K562 (cell line): ENCODE results near the gene HCN1. TPM values are rescaled to one million over a fixed set of nuclear protein-coding genes. Genes with fewer than 3 reads are reported as not detected.

Experiments
- ATAC-seq: fragments of 200-7000 bp; cut with Tn5 transposase; 3 replicates; pipeline ENCODE4 v1.9.1; 2020; ENCODE audit warnings: moderate library complexity
- BruUV-seq: library from RNA; stranded (reverse); fragments of 400-500 nt; replicated peaks from 2 replicates; lab custom pipeline; 2021; lab: Mats Ljungman, UMichigan
- CTCF ChIA-PET: fragments of 300-600 bp; formaldehyde crosslinking; extraction: SDS; loops from one replicate; lab custom pipeline; 2021; ENCODE audit warnings: low intra/inter-chr PET ratio; lab: Yijun Ruan, JAX
- POLR2A ChIA-PET: fragments of 300-600, 350-650 bp; sonication (Branson Sonifier 250); formaldehyde crosslinking; extraction: SDS; loops from one replicate; lab custom pipeline; 2021; ENCODE audit warnings: antibody characterized with exemption, inconsistent platforms; lab: Yijun Ruan, JAX
- DNase-seq, 4 experiments: peaks; one replicate each; pipeline versions ENCODE4 v3.0.0 to v3.0.0-alpha.2; 2011 to 2018; ENCODE audit warnings: low spot score in 3 of 4, mixed read lengths in 3 of 4; ENCODE audit errors: extremely low read depth in 1 of 4
- FAIRE-seq: peaks from 2 replicates; lab custom pipeline; 2011; peaks lifted over from hg19 to GRCh38; lab: Jason Lieb, UNC
- H2AFZ ChIP-seq: 2 replicates; pipeline ENCODE4 v1.6.0; 2011; ENCODE audit warnings: low read depth, low read length, control low read depth, inconsistent platforms
- H3K27ac ChIP-seq: fragments of 200-600 bp; 3 replicates; pipeline ENCODE4 v1.8.0; 2011; ENCODE audit warnings: low read depth, mild to moderate bottlenecking, control low read depth, inconsistent platforms, low read length, moderate library complexity, mixed read lengths; ENCODE audit errors: extremely low read depth
- H3K27me3 ChIP-seq, 2 experiments: fragments of 300-600 bp in 1 of 2; 2 replicates in 1 of 2; 3 replicates in 1 of 2; pipeline versions ENCODE4 v1.6.0 to v1.8.0; 2011; ENCODE audit warnings: inconsistent platforms in 2 of 2, low read length in 2 of 2, mild to moderate bottlenecking in 1 of 2, mixed read lengths in 1 of 2, moderate library complexity in 1 of 2; ENCODE audit not compliant: control insufficient read depth in 2 of 2, insufficient read depth in 2 of 2
- H3K36me3 ChIP-seq: fragments of 300-600 bp; 3 replicates; pipeline ENCODE4 v1.8.0; 2011; ENCODE audit warnings: mild to moderate bottlenecking, low read length, inconsistent platforms; ENCODE audit not compliant: control insufficient read depth, insufficient read depth
- H3K4me1 ChIP-seq, 2 experiments: fragments of 200-600 bp in 1 of 2; replicated peaks in 1 of 2; 2 replicates in 1 of 2; 3 replicates in 1 of 2; pipeline versions ENCODE4 v1.5.1 to v1.8.0; 2011; ENCODE audit warnings: inconsistent platforms in 2 of 2, low read length in 2 of 2, mild to moderate bottlenecking in 1 of 2, mixed read lengths in 1 of 2, moderate library complexity in 1 of 2; ENCODE audit not compliant: control insufficient read depth in 2 of 2, insufficient read depth in 2 of 2
- H3K4me2 ChIP-seq: 2 replicates; pipeline ENCODE4 v1.6.1; 2011; ENCODE audit warnings: low read length, control low read depth, inconsistent platforms, mixed read lengths; ENCODE audit not compliant: insufficient read depth
- H3K4me3 ChIP-seq: fragments of 200-600 bp; sonication (generic), shearing (Covaris generic); 2 replicates; pipeline ENCODE4 v1.5.1; 2016; ENCODE audit warnings: control low read depth, inconsistent platforms
- H3K79me2 ChIP-seq: fragments of 200-600 bp; 3 replicates; pipeline ENCODE4 v1.8.0; 2011; ENCODE audit warnings: low read length, inconsistent platforms; ENCODE audit not compliant: control insufficient read depth, insufficient read depth
- H3K9ac ChIP-seq, 2 experiments: 2 replicates each; pipeline versions ENCODE4 v1.6.0 to v1.6.1; 2011; ENCODE audit warnings: low read depth in 2 of 2, low read length in 2 of 2, control low read depth in 1 of 2, inconsistent platforms in 1 of 2, mild to moderate bottlenecking in 1 of 2, mixed read lengths in 1 of 2; ENCODE audit not compliant: insufficient read depth in 1 of 2
- H3K9me1 ChIP-seq: one replicate; pipeline ENCODE4 v1.6.0; 2011; ENCODE audit warnings: inconsistent platforms, mild to moderate bottlenecking, low read length, moderate library complexity; ENCODE audit not compliant: control insufficient read depth, insufficient read depth
- H3K9me3 ChIP-seq: replicated peaks from 2 replicates; pipeline ENCODE4 v1.5.1; 2011; ENCODE audit warnings: low read depth, low read length, inconsistent platforms; ENCODE audit not compliant: control insufficient read depth, insufficient read depth
- H4K20me1 ChIP-seq: replicated peaks from 2 replicates; pipeline ENCODE4 v1.6.1; 2011; ENCODE audit warnings: low read length, inconsistent platforms, mixed read lengths; ENCODE audit not compliant: control insufficient read depth, insufficient read depth
- COPS2 ChIP-seq: fragments of 450-650 bp; conservative IDR thresholded peaks from 2 replicates; pipeline ENCODE4 v1.6.1; 2016; ENCODE audit warnings: mild to moderate bottlenecking, moderate library complexity
- CUX1 ChIP-seq: fragments of 200-800 bp; sonication (Bioruptor generic); IDR thresholded peaks from 2 replicates; pipeline ENCODE4 v1.6.1; 2016; ENCODE audit warnings: missing genetic modification characterization, missing compliant biosample characterization
- DDX20 ChIP-seq: fragments of 450-650 bp; IDR thresholded peaks from 2 replicates; pipeline ENCODE4 v1.6.1; 2016; ENCODE audit warnings: missing genetic modification characterization, low read depth, mild to moderate bottlenecking, missing compliant biosample characterization, moderate library complexity
- HCFC1 ChIP-seq: IDR thresholded peaks from 2 replicates; pipeline ENCODE4 v1.6.1; 2012; ENCODE audit warnings: low read depth, low read length, improper control_type of control experiment
- HDAC2 ChIP-seq: fragments of 450-650 bp; IDR thresholded peaks from 2 replicates; pipeline ENCODE4 v1.6.1; 2016; ENCODE audit warnings: mild to moderate bottlenecking
- HDGF ChIP-seq: fragments of 450-650 bp; IDR thresholded peaks from 2 replicates; pipeline ENCODE4 v1.6.1; 2016
- HIVEP1 ChIP-seq: fragments of 250-450 bp; sonication (Bioruptor Pico); IDR thresholded peaks from 2 replicates; pipeline ENCODE4 v1.4.0; 2020; ENCODE audit warnings: mild to moderate bottlenecking
- PATZ1 ChIP-seq: fragments of 250-450 bp; sonication (Bioruptor Pico); IDR thresholded peaks from 2 replicates; pipeline ENCODE4 v1.5.0; 2020; ENCODE audit warnings: mild to moderate bottlenecking, borderline replicate concordance
- PREB ChIP-seq: sonication (generic); formaldehyde crosslinking; IDR thresholded peaks from 2 replicates; pipeline ENCODE4 v1.8.1; 2023; ENCODE audit warnings: mild to moderate bottlenecking, missing genetic modification reagents
- ZBED1 ChIP-seq: IDR thresholded peaks from 2 replicates; pipeline ENCODE4 v1.6.1; 2014
- WGBS: fragments of 100-300 bp; shearing (Covaris generic); methylation state at CpG from one replicate; pipeline ENCODE4 v1.1.6; 2016; ENCODE audit warnings: low coverage, mixed read lengths; ENCODE audit not compliant: insufficient coverage; ENCODE audit errors: missing lambda C conversion rate; 5-methylcytosine and 5-hydroxymethylcytosine counted together
- in situ Hi-C: fragments of 300-500 bp; cut with MboI; formaldehyde crosslinking; loops from 4 replicates; pipeline ENCODE4 v1.15.0; 2018; ENCODE audit warnings: inconsistent platforms, mixed read lengths
- intact Hi-C: fragments of 100-400 bp; cut with micrococcal nuclease; formaldehyde crosslinking; loops from 2 replicates; pipeline ENCODE4 v1.14.2; 2022
- polyA plus RNA-seq, 8 experiments: library from polyadenylated mRNA; depleted of rRNA in 4 of 8; stranded (reverse) in 5 of 8; unstranded in 3 of 8; fragments of >200 nt; fragmentation: Nextera tagmentation in 2 of 8; fragmentation: Illumina TruSeq in 1 of 8; extraction: Ambion mirVana in 2 of 8; extraction: Trizol in 1 of 8; gene quantifications; 2 replicates each; pipeline versions ENCODE4 v1.2.1 to v1.2.3, GENCODE V29; 2011 to 2014; ENCODE audit warnings: inconsistent platforms in 1 of 8, missing spikeins in 1 of 8
- total RNA-seq, 7 experiments: library from RNA; depleted of rRNA in 6 of 7; stranded (reverse); fragments of >200 nt in 6 of 7; fragmentation: Illumina TruSeq in 2 of 7; extraction: Trizol in 2 of 7; gene quantifications; 2 replicates each; pipeline versions ENCODE4 v1.2.1 to v1.2.3, GENCODE V29; 2011 to 2021; ENCODE audit warnings: low replicate concordance in 1 of 7
- TF ChIP-seq, protein P1 (sequence below), 2 experiments: fragments of 450-650 bp in 1 of 2; sonication (generic) in 1 of 2; formaldehyde crosslinking in 1 of 2; IDR thresholded peaks in 1 of 2; conservative IDR thresholded peaks in 1 of 2; 2 replicates each; pipeline versions ENCODE4 v1.6.1 to v1.8.1; 2016 to 2023; ENCODE audit warnings: mild to moderate bottlenecking in 2 of 2, moderate library complexity in 2 of 2, inconsistent platforms in 1 of 2, missing genetic modification reagents in 1 of 2

Gene HCN1
- total and polyA plus RNA-seq, 9 of the 15 experiments (the other 6 are each of a cell fraction or from before 2014, with no cell fraction given), result not detected

DNA sequence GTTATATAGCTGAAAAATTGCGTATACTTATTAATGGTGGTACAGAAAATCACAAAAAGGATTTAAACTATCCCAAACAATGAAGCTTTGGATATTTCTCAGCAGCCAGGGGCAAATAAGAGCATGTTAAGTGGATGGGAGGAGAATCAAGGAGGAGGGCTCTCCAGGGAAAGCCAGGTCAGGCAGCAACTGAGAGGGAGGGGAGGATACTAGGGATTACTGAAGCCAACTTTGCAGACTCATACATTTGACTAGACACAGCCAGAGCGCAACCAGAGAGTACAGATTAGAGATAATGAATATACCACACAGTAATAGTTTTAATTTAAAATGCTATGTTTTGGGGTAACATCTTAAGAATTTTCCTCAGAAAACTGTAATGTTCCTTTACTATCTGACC is 360.2 kb downstream of the HCN1 start:
- CTCF ChIA-PET, result no interaction called here
- DNase-seq (no peak), FAIRE-seq (no peak), ATAC-seq (no peak)
- Histone ChIP-seq H3K9me3 (peaks cover 5% of the 10 kb centered on the region), H4K20me1 (no peaks in the 10 kb centered on the region), H3K4me3 (no peak overlapping the region), H3K36me3 (no peaks in the 10 kb centered on the region), H3K27ac (no peak overlapping the region), H3K4me1 (no peaks in the 10 kb centered on the region), H3K9ac (no peak overlapping the region), H3K9me1 (no peaks in the 10 kb centered on the region), H3K79me2 (no peaks in the 10 kb centered on the region), H3K4me2 (no peak overlapping the region), H3K27me3 (no peaks in the 10 kb centered on the region), H2AFZ (no peak overlapping the region)
- BruUV-seq, result no TSS peak
- 0% methylated on average over 2 of the region's 2 CpGs for WGBS
- TF ChIP-seq HDGF, result no peak
- TF ChIP-seq COPS2, result no peak
- no peak for TF ChIP-seq PREB (CRISPR knock-in tag)
- no peak for TF ChIP-seq ZBED1
- no peak for TF ChIP-seq HDAC2
- TF ChIP-seq HCFC1, result no peak
- no peak for TF ChIP-seq DDX20 (tag)
- TF ChIP-seq CUX1 (CRISPR knock-in tag), result no peak
- no peak for TF ChIP-seq HIVEP1 (CRISPR knock-in tag)
- no peak for TF ChIP-seq PATZ1 (CRISPR knock-in tag)
- TF ChIP-seq, protein P1, sequence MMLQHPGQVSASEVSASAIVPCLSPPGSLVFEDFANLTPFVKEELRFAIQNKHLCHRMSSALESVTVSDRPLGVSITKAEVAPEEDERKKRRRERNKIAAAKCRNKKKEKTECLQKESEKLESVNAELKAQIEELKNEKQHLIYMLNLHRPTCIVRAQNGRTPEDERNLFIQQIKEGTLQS (IDR thresholded peaks at IDR 0.05), result no peak
- TF ChIP-seq, protein P1 (CRISPR knock-in tag; conservative IDR thresholded peaks at IDR 0.05), result no peak
- in situ Hi-C loops (no loop called here), intact Hi-C loops (no loop called here)
- POLR2A ChIA-PET, result no interaction called here
